Stimulated activated CD4-positive, alpha-beta T cell treated with anti-CD3 and anti-CD28 coated beads, Interleukin-4, amount 100 ng/mL, for 4 hours (primary cell): Measurements from ENCODE around the gene UBASH3B.
"Not testable (repeated sequence)": the region's sequence is repeated elsewhere in the genome, so short reads cannot be mapped to it uniquely, and the experiment has no call there.

ENCODE experiments used
- DNase-seq, 2 experiments: peaks; one replicate each; pipeline ENCODE4 v3.0.0-alpha.2; 2020

UBASH3B gene

DNA sequence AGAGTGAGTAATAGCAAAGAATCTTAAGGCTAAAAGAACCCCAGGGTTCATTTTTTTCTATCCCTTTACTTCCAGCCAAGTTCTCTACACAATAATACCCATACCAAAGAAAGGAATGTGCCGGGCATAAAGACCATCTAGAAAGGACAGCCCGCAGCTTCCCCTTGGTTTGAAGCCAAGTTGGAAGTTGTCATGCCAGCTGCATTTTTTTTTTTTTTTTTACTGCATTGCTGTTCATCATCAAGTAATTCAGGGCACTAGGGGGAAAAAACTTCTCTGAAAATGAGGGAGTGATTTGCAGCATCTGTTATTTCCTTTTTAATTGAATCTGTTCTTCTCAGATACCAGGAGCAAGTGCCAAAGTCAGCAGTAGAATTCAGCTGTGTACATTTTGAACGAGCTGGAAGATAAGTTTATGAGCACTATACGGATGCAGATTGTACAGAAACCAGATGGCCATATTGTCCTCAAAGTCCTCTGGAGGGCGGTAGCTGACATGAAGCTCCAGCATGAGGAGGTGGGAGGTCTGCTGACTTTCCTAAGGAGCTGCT lies 56.4 kb downstream of the UBASH3B start:
- no peak for DNase-seq

DNA sequence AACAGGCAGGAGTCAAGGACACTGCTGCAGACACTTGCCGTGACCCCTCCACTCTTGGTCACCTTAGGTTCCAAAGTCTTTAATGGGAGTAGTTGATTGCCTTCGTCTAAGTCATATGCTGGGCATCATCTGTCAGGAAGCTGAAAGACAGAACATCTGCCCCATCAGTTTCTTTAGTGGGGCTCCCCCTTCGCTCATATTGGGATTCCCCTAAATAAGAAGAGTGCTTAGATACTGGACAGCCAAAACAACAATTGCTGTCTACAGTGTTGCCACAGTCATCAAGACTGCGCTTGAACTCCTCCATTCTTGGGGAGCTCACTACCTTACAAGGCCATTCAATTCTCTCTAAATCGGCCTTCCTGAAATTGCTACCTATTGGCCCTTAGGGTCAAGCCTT lies 58.5 kb downstream of the UBASH3B start:
- DNase-seq = no peak

DNA sequence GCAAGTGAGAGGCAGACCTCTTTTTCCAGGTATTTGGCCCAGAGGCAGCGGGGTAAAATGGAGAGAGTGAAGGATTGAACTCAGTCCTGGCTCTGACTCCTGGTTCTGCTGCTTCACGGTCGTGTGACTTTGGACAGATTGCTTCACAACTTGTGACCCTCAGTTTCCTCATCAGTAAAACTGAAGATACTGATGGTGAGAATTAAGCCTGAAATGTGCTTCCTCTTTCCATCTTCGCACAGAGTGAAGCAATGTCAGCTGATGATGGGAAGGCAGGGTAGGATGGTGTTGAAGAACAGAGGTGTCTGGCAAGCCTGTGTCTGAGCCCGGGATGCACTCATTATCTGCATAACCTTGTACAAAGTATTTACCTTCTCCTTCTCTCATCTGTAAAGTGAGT lies 59.0 kb downstream of the UBASH3B start:
- DNase-seq = no peak

DNA sequence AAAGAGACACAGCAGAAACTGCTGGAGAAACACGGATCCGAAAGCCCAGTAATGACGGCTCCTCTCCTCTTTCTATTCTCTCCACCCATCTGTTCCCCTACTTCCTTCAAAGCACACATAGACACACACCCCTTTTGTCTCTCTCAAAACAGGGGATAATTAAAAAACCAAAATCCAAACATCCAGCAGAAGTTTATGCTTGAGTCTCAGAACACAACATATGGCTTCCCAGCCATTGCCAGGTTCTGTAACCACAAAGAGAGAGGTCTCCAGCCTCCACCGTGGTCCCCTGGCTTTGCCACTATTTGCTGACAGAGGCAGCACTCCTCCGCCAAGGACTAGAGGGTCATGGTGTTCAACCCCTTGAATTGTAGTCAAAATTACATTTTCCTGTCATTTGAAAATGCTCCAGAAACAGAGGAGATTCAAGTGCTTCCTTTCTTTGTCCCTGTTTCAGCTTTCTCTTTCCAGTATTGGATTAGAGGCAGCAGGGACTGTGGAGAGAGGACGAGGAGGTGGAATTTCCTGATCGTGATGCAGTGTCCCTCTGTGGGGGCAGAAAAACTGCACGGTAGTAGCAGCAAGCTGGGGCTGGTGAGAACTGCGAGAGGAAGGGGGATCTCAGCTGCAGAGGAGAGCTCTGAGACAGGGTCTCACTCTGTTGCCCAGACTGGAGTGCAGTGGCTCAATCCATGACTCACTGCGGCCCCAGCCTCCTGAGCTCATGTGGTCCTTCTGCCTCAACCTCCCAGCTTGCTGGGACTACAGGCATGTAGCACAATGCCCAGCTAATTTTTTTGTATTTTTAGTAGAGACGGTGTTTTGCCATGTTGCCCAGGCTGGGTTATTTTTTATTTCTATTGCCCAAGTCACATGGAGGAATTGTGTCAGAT lies 60.3 kb downstream of the UBASH3B start:
- DNase-seq = no peak

DNA sequence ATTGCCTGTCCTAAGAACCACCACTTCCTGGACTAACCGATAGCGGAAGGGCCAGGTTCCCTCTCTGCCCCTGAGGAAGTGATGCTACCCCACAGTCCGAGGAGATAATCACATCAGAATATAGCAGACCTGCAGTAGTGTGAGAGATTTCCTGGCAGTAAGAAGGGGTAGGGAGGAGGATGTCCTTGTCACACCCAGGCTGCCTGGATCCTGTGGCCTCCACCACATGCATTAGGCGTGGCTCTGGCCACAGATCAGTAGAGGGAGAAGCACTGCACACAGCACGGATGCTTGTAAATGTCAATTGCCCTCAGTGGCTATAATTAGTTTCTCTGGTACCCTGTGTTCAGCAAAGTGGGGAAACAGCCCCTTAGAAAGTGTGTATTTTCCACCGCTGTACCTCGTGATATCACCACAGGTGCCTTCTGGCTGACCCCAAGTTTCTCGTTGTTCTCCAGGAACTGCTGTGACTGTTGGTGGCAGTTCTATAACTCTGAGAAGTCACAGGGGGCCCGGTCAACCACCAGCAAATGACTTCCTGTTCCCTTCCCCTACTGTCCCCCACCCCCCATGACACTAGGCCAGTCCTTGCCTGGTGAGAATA lies 61.8 kb downstream of the UBASH3B start:
- no peak for DNase-seq

DNA sequence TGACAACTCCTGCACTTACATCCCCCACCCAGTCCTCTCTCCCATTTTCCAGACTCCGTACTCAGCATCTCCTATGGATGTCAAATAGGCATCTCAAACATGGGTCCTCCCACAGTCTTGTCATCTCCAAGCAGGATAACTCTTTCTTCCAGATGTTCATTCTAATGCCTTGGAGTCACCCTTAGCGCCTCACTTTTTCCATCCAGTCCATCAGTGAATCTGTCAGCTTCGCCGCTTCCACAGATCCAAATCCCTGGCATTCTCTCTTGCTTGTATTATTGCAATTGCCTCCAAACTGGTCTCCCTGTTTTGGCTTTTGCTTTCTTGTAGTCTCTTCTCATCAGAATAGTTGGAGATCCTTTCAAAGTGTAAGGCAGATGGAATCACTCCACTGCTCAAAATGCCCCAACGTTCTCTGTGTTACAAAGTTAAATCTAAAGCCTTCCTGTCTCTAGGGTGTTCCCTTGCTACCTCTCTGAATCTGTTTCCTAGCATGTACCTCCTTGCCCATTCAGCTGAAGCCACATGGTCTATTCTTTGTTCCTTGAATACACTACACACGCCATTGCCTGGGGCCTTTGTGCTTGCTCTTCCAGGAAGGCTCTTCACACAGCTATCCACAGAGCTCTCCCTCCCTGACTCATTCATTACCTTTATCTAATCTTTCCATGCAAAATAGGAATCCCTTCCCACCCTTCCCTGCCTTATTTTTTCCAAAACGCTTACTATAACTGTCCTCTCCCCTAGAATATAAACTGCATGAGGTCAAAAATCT lies 64.8 kb downstream of the UBASH3B start:
- no peak for DNase-seq

DNA sequence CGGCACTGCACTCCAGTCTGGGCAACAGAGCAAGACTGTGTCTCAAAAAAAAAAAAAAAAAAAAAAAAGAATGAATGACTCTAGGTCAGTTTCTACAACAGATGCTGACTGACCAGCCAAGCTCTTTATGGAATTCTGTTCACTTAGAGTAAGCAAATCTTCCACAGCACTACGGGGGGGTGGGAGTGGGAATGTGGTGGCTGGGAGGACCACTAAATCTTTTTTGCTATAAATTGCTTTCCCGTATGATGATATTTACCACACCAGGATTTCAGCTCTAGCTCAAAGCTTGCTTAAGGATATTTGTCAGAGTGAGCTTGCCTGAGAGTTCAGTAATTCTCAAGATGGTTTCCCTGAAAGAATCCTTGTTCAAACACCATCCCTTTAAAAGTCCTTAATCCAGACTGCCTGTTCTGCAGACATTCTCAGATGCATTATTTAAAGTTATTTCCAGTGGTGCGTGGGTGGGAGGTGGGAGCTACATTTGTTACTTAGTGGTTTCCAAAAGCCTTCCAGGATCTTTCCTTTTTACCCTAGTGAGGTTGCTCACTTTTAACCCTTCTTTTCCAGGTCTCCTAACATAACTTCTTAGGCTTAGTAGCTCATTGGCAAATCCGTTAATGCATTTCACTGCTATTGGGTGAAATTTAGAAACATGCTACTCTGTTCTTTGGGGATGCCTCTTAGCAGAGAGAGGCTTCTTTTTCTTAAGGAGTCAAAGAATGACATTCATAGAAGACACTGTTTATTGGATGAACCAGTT lies 65.9 kb downstream of the UBASH3B start:
- DNase-seq = no peak

DNA sequence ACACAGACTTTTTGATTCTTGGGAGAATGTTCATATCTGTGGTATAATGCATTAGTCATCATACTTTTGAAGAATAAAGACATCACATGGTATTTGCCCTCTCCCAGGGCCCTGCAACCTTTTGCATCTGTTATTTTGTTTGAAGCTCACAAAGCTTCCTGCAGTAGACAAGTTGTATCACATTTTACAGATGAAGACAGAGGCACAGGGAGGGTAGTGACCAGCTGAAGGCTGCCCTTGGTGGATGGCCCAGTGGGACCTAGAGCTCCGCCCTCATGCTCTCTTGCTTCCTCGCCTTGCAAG lies 66.4 kb downstream of the UBASH3B start:
- DNase-seq = peak in 1 of 2 experiments; percentile 32

DNA sequence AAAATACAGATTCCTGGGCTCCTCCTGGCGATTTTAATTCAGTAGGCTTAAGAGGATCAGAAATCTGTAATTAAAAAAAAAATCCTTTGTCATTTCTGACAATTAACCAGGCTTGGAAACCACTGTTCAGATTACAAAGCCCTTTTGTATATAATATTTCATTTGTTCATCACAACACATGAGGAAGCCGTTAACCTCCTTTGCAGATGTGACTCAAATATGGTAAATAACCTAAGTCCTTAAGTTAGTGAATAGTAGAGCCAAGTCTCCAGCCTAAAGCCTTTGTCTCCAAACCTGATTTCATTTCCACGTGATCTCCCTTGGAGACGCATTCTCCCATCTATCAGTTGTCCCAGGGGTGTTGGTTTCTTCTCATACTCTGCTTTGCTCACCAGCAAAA lies 67.6 kb downstream of the UBASH3B start:
- no peak for DNase-seq

DNA sequence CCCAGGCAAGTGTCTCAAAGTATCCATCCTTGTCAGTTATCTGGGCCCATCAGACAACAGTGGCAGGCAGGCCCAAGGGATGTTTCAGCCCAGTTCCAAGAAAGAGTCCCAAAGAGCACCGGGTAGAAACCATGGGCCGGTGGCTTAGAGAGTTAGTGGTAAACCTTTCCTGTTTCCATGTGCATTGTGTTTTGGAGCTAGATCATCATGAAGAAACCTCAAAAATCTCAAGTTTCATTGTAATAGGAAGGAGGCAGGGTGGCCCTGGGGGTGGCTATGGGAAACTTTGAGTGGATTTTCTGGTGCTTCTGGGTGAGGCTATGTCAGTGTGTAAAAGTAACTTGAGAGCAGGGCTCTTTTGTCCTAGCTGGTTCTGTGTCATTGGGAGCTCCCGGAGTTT lies 68.1 kb downstream of the UBASH3B start:
- DNase-seq = no peak

DNA sequence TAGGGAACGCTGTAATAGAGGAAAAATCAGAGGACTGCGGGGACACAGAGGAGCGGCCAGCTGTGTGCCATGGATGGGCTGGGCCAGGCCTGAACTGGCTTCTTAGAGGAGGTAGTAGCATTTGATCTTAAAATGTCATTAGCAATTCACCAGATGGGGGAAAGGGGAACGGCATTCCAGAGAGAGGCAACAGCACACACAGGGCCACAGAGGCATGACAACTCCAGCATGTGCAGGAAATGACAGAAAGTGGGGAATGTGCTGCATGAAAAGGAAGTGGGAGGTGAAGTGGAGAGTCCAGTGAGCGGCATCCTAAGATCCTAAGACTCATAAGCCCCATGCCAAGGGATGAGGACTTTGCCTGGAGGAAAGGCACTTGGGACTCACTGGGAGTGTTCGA lies 69.0 kb downstream of the UBASH3B start:
- DNase-seq = no peak

DNA sequence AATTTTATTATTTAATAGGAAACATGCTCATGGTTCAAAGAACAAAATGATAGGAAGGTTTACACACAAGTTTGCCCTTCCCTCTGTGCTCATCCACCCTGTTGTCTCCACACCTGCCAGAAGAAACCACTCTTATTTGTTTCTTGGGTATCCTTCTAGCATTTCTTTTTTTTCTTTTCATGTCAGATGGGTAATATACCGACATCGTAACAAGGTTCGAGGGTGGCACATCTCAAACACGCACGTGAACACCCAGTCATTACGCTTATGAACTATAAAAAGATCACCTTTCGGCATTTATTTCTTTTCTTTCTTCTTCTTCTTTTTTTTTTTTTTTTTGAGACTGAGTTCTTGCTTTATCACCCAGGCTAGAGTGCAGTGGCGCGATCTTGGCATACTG lies 70.5 kb downstream of the UBASH3B start:
- DNase-seq = no peak

DNA sequence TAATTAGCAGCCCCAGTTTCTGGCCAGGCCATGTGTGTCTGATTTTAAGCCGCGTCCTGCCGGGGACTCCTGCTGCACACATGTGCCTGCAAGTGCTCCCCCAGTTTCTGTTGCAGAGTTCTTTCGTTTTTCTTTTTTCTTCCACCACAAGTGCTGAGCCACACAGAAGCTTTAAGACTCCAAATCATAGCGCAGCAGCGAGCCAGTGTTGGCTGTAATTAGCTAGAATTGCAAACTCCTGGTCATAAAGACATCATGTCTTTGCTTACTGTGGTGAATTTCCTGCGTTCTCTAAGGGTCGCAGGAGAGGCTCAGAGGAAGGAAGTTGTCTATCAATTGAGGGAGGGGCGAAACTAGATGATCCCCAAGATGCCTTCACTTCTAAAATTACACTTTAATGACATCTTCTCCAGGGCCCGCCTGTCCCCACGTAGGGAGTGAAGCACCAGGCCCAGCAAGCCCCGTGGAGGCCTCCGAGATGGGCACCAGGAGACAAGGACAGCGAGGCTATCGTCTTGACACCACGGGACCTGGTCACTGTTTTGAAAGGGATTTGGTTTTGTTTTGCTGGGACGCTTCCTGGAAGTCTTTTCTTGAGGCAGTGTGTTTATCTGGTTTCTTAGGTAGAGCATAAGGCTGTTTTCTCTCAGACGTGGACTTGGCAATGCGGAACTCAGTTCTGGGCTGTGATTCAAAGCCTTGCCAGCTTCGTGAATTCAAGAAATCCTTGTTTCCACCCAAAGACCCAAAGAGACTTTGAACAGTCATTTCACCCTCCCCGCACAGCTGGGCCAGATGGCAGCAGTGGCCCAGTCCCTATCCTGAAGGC lies 71.8 kb downstream of the UBASH3B start:
- DNase-seq = peak in 1 of 2 experiments; percentile 45

DNA sequence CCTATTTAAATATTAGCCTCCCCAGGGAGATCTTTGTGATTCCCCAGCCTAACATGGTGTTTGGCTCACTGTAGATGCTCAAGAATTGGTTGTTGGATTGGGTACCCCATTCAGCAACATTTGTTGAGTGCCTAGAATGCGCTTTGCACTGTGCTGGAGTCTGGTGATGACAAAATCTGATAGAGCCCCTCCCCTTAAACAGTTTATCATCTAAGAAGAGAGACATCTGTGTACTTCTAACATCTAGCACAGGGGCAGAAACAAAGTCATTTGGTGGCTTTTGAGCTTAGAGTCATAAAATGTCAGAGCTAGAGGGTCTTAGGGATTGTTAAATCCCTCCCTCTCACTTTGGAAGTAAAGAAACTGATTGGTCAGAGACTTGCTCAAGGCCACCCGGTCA lies 73.0 kb downstream of the UBASH3B start:
- no peak for DNase-seq

DNA sequence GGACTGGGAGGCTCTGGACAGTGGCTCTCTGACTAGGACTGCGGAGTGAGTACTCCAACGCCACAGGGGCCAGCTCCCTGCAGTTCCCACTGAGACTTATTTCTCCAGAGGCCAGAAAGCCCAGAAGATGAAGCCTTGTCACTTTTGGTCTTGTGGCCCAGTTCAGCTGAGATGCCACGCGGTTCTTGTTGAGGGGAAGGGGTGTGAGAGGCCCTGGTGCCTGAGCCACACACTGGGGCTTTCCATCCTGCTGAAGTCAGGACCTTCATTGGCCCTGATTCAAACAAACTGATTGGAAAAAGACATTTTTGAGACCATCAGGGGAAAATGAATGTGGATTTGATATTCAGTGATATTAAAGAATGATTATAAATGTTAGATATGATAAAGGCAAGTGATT lies 73.6 kb downstream of the UBASH3B start:
- DNase-seq = no peak

DNA sequence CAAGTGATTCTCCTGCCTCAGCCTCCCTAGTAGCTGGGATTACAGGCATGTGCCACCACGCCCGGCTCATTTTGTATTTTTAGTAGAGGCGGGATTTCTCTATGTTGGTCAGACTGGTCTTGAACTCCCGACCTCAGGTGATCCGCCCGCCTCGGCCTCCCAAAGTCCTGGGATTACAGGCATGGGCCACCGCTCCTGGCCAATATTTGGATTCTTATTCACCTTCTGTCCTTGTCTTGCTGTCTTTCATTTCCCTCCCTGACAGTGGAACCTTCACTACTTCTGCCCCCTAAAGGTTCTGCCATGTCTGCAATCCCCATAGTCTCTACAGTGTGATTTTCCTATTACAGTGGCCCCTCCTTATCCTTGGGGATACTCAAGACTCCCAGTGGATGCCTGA lies 75.2 kb downstream of the UBASH3B start:
- not testable (repeated sequence) for DNase-seq

DNA sequence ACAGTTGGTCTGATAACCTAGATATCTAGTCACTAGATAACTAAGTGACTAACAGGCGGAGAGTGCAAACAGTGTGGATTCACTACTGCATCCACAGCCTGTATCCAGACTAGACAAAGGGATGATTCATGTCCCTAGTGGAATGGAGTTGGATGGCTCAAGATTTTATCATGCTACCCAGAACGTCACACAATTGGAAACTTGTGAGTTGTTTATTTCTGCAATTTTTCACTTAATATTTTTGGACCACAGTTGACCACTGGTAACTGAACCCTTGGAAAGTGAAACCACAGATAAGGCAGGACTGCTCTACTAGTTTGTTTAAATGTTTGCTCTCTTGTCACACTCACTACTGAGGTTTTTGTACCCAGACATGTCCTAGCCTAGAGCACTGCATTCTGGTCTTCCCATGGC lies 76.0 kb downstream of the UBASH3B start:
- DNase-seq = no peak

DNA sequence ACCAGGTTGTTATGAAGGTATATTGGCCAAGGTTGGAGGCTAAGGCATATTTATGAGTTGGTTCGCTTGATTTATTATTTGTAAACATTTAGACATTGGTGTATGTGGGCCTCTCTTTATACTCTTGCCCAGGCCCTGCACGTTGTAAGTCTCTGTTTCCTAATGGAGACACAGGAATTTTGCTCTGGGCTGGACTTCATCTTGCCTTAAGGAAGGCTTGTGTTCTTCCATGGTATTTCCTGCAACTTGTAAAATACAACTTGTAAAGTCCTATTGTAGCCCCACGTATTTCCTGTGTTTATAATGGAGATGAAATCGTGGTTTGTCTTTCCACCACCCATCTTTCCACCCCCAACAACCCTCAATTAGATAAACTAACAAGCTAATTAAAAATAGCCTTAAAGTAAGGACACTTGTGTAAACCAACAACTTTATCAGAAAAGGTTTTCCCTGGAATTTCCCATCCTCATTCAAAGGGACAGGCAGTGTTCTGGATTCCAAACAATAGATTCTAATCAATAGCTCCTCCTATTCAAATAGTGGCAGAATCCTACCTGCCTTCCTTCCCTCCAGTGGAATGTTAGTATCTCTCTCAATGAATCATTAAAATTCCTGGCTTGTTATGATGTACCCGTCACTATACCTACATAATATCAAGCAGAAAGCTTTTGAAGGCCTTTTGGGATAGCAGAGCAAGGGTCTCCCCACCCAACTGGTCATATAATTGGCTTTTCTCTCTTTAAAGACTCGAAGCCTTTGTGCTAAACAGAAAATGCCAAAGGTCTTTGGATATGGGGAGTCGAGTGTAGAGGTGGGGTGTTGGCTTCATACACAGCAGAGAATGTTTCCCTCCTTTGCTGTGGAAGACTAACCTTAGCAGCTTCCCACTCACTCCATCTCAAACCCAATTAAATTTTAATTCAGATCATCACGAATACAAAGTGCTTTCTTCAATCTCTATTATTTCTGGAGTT lies 77.1 kb downstream of the UBASH3B start:
- no peak for DNase-seq

DNA sequence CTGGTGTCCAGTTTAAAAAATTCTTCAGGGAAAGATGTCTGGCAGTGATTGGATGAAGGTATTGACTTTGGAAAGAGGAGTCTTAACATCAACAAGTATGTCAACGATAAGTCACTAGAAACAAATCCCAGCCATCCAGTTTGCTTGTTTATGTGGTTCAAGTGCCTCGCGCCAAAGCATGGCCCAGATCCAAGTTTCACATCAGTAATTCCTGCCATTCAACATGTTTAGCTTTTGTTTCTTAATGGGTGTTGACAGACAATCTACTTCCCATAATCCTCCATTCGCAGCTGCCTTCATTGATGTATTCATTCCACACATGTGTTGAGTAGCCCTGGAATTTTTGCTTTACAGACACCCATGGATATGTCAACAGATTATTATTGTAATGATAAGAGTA lies 77.8 kb downstream of the UBASH3B start:
- no peak for DNase-seq

DNA sequence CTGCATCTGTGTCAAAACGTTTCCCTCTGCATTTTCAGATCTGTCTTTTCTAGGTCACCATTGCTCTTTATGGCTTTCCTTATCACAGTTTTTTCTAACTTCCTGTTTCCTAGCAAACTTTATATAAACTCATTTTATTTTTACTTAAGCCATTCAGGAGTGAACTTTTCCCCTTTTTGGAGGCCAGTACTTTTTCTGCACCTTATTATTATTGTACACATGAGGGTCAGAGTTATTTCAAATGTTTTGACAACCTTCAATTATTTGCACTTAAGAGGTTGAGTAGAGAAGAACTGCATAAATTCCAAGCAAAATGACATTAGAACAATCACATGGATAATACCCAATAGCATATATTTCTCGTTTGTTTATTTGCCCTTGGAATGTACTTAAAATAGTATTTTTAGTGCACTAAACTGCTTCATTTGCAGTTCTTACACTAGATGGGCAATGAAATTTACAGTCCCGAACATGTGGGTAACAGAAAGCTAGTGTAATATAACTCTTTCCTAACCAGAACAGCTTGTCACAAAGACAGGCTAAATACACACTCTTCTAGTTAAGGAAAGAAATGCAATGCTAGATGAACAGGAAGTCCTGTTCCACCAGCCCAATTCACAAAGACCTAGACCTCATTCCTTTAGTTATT lies 79.5 kb downstream of the UBASH3B start:
- no peak for DNase-seq
